HepG2 (cell line): ENCODE data around the gene VPS11. TPM values are rescaled to one million over a fixed set of nuclear protein-coding genes. Genes with fewer than 3 reads are reported as not detected.
A peak's percentile ranks its signal among the peaks of the same experiment; 100 is the strongest.

ENCODE experiments used
- AGO2 ChIP-seq: fragments of 200-400 bp; formaldehyde crosslinking; optimal IDR thresholded peaks from 2 replicates; pipeline ENCODE3; 2017; ENCODE audit warnings: mild to moderate bottlenecking, low read depth, low read length, moderate library complexity
- AKAP8 ChIP-seq: sonication (generic); formaldehyde crosslinking; IDR thresholded peaks from 2 replicates; pipeline ENCODE4 v1.5.1; 2020; ENCODE audit warnings: mild to moderate bottlenecking, missing genetic modification reagents
- CBX2 ChIP-seq, 2 experiments: fragments of 200-600 bp in 1 of 2; sonication (generic); formaldehyde crosslinking in 1 of 2; IDR thresholded peaks; 2 replicates each; pipeline versions ENCODE4 v1.7.0 to v1.8.1; 2018 to 2022; ENCODE audit warnings: low read depth in 2 of 2, low read length in 1 of 2, mild to moderate bottlenecking in 1 of 2, missing genetic modification reagents in 1 of 2
- KDM1A ChIP-seq: IDR thresholded peaks from 2 replicates; pipeline ENCODE4 v1.6.1; 2016; ENCODE audit warnings: missing compliant biosample characterization
- NCOA5 ChIP-seq: sonication (generic); formaldehyde crosslinking; IDR thresholded peaks from 2 replicates; pipeline ENCODE4 v1.4.0; 2020; ENCODE audit warnings: missing genetic modification reagents
- NRL ChIP-seq: sonication (generic); formaldehyde crosslinking; IDR thresholded peaks from 2 replicates; pipeline ENCODE4 v1.5.0; 2020; ENCODE audit warnings: missing genetic modification reagents, mild to moderate bottlenecking, moderate library complexity, borderline replicate concordance
- RNF2 ChIP-seq: fragments of 450-650 bp; conservative IDR thresholded peaks from 2 replicates; pipeline ENCODE4 v1.6.1; 2016; ENCODE audit warnings: low read depth
- TAF1 ChIP-seq: sonication (generic); formaldehyde crosslinking; IDR thresholded peaks from 2 replicates; pipeline ENCODE4 v1.4.0; 2020; ENCODE audit warnings: missing genetic modification reagents
- TBL1XR1 ChIP-seq: fragments of 150-350 bp; IDR thresholded peaks from 2 replicates; pipeline ENCODE4 v1.6.1; 2014; ENCODE audit warnings: borderline replicate concordance, low read length; ENCODE audit not compliant: partially characterized antibody
- ZBTB1 ChIP-seq: sonication (generic); formaldehyde crosslinking; IDR thresholded peaks from 2 replicates; pipeline ENCODE4 v1.4.0; 2020; ENCODE audit warnings: missing genetic modification reagents, borderline replicate concordance
- ZNF274 ChIP-seq: sonication (generic); formaldehyde crosslinking; IDR thresholded peaks from 2 replicates; pipeline ENCODE4 v1.5.1; 2020; ENCODE audit warnings: mild to moderate bottlenecking, missing genetic modification reagents
- ZNF510 ChIP-seq: sonication (generic); formaldehyde crosslinking; IDR thresholded peaks from 2 replicates; pipeline ENCODE4 v1.4.0; 2020; ENCODE audit warnings: low read depth, mild to moderate bottlenecking, missing genetic modification reagents
- ZNF556 ChIP-seq: sonication (generic); formaldehyde crosslinking; IDR thresholded peaks from 2 replicates; pipeline ENCODE4 v1.4.0; 2020; ENCODE audit warnings: mild to moderate bottlenecking, missing genetic modification reagents, borderline replicate concordance
- ZNF563 ChIP-seq: sonication (generic); formaldehyde crosslinking; IDR thresholded peaks from 2 replicates; pipeline ENCODE4 v1.8.0; 2022; ENCODE audit warnings: mild to moderate bottlenecking, moderate library complexity, missing genetic modification reagents
- ZNF883 ChIP-seq: sonication (generic); formaldehyde crosslinking; IDR thresholded peaks from 2 replicates; pipeline ENCODE4 v1.5.1; 2020; ENCODE audit warnings: mild to moderate bottlenecking, missing genetic modification reagents; ENCODE audit errors: not compliant biosample characterization
- polyA plus RNA-seq, 8 experiments: library from polyadenylated mRNA; depleted of rRNA in 3 of 8; stranded (reverse) in 7 of 8; unstranded in 1 of 8; fragments of >200 nt; fragmentation: Illumina TruSeq in 4 of 8; extraction: Trizol in 4 of 8; gene quantifications; 2 replicates each; pipeline versions ENCODE4 v1.2.1 to v1.2.3, GENCODE V29; 2011 to 2016; ENCODE audit warnings: low read depth in 4 of 8, missing spikeins in 1 of 8, mixed read lengths in 1 of 8; ENCODE audit not compliant: insufficient read depth in 1 of 8
- total RNA-seq, 5 experiments: library from RNA; depleted of rRNA; stranded (reverse); fragments of >200 nt; fragmentation: Illumina TruSeq; extraction: Trizol; gene quantifications; 2 replicates each; pipeline ENCODE4 v1.2.3, GENCODE V29; 2016; ENCODE audit warnings: low read depth in 1 of 5
- TF ChIP-seq, protein P1 (sequence below): sonication (generic); formaldehyde crosslinking; IDR thresholded peaks from 2 replicates; pipeline ENCODE4 v1.5.1; 2020; ENCODE audit warnings: missing genetic modification reagents, mild to moderate bottlenecking, borderline replicate concordance
- TF ChIP-seq, protein P2 (sequence below): sonication (generic); formaldehyde crosslinking; IDR thresholded peaks from 2 replicates; pipeline ENCODE4 v1.4.0; 2020; ENCODE audit warnings: missing genetic modification reagents, borderline replicate concordance
- TF ChIP-seq, protein P3 (sequence below): sonication (generic); formaldehyde crosslinking; IDR thresholded peaks from 2 replicates; pipeline ENCODE4 v1.5.1; 2020; ENCODE audit warnings: missing genetic modification reagents, mild to moderate bottlenecking, borderline replicate concordance
- TF ChIP-seq, protein P4 (sequence below): sonication (generic); formaldehyde crosslinking; IDR thresholded peaks from 2 replicates; pipeline ENCODE4 v1.5.0; 2020; ENCODE audit warnings: mild to moderate bottlenecking, missing genetic modification reagents

Gene VPS11
- total and polyA plus RNA-seq, 2 of the 13 experiments (the other 11 are each of a cell fraction or from before 2014, with no cell fraction given), result 13.7 to 21.6 TPM

DNA sequence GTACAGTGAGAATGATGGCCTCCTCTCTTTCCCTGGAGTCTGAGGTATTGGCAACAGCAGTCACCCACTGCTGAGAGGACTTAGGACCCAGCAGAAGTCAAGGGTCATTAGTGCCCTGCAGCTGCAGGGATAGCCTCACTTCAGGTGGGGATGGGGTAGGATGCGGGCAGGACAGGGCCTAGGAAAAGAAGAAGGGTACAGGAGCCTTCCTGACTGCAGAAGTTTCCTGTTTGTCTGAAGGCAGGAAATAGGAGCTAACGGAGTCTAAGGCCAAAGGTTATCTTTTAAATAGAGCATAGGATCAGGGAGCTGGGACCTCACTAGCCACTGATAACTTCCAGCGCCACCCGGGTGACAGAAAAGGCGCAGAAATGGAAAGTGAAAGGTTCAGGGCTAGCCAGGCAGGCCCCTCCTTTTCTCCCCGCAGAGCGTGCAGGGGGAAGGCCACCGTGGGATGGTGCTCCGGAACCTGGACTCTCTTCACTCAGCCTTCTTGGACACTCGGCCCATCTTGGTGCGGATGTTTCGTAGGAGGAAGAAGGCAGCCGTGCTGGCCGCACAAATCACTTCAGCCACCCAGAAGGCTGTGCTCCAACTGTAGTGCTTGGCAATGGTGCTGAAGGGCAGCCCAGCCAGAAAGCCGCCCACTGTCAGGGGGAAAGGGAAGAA is 43.1 kb upstream of the VPS11 start (continued):
- TF ChIP-seq, protein P1, sequence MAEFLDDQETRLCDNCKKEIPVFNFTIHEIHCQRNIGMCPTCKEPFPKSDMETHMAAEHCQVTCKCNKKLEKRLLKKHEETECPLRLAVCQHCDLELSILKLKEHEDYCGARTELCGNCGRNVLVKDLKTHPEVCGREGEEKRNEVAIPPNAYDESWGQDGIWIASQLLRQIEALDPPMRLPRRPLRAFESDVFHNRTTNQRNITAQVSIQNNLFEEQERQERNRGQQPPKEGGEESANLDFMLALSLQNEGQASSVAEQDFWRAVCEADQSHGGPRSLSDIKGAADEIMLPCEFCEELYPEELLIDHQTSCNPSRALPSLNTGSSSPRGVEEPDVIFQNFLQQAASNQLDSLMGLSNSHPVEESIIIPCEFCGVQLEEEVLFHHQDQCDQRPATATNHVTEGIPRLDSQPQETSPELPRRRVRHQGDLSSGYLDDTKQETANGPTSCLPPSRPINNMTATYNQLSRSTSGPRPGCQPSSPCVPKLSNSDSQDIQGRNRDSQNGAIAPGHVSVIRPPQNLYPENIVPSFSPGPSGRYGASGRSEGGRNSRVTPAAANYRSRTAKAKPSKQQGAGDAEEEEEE (CRISPR knock-in tag), result 0 out of 2 replicates have a peak, but pooled peaks have one; percentile 65
- TF ChIP-seq, protein P2, sequence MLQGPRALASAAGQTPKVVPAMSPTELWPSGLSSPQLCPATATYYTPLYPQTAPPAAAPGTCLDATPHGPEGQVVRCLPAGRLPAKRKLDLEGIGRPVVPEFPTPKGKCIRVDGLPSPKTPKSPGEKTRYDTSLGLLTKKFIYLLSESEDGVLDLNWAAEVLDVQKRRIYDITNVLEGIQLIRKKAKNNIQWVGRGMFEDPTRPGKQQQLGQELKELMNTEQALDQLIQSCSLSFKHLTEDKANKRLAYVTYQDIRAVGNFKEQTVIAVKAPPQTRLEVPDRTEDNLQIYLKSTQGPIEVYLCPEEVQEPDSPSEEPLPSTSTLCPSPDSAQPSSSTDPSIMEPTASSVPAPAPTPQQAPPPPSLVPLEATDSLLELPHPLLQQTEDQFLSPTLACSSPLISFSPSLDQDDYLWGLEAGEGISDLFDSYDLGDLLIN (CRISPR knock-in tag), result no peak
- TF ChIP-seq ZNF274 (CRISPR knock-in tag) (no peak), NRL (CRISPR knock-in tag) (no peak), NCOA5 (no peak), AGO2 (peak; percentile 60), RNF2 (no peak), CBX2 (IDR thresholded peaks at IDR 0.05; ENCODE audit: low read depth, low read length) (no peak), CBX2 (CRISPR knock-in tag; IDR thresholded peaks at IDR 0.05; ENCODE audit: low read depth) (no peak), ZNF883 (peak; percentile 17), ZBTB1 (no peak), ZNF563 (no peak), AKAP8 (no peak), KDM1A (no peak), ZNF510 (CRISPR knock-in tag) (no peak), TBL1XR1 (no peak), ZNF556 (CRISPR knock-in tag) (no peak), TAF1 (CRISPR knock-in tag) (peak; percentile 25; the same call in 1 of the 2 replicates)
- TF ChIP-seq, protein P3, sequence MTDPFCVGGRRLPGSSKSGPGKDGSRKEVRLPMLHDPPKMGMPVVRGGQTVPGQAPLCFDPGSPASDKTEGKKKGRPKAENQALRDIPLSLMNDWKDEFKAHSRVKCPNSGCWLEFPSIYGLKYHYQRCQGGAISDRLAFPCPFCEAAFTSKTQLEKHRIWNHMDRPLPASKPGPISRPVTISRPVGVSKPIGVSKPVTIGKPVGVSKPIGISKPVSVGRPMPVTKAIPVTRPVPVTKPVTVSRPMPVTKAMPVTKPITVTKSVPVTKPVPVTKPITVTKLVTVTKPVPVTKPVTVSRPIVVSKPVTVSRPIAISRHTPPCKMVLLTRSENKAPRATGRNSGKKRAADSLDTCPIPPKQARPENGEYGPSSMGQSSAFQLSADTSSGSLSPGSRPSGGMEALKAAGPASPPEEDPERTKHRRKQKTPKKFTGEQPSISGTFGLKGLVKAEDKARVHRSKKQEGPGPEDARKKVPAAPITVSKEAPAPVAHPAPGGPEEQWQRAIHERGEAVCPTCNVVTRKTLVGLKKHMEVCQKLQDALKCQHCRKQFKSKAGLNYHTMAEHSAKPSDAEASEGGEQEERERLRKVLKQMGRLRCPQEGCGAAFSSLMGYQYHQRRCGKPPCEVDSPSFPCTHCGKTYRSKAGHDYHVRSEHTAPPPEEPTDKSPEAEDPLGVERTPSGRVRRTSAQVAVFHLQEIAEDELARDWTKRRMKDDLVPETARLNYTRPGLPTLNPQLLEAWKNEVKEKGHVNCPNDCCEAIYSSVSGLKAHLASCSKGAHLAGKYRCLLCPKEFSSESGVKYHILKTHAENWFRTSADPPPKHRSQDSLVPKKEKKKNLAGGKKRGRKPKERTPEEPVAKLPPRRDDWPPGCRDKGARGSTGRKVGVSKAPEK (CRISPR knock-in tag), result no peak
- TF ChIP-seq, protein P4, sequence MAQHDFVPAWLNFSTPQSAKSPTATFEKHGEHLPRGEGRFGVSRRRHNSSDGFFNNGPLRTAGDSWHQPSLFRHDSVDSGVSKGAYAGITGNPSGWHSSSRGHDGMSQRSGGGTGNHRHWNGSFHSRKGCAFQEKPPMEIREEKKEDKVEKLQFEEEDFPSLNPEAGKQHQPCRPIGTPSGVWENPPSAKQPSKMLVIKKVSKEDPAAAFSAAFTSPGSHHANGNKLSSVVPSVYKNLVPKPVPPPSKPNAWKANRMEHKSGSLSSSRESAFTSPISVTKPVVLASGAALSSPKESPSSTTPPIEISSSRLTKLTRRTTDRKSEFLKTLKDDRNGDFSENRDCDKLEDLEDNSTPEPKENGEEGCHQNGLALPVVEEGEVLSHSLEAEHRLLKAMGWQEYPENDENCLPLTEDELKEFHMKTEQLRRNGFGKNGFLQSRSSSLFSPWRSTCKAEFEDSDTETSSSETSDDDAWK (CRISPR knock-in tag), result no peak
